Thoracic aorta (tissue), 2 donors: ENCODE measurements around the gene LAMP1. TPM values are rescaled to one million over a fixed set of nuclear protein-coding genes. Genes with fewer than 3 reads are reported as not detected.

Source experiments
- ATAC-seq: fragments of 150-250 bp; one replicate; pipeline ENCODE4 v1.8.0; 2017; ENCODE audit warnings: low read depth; ENCODE audit not compliant: insufficient number of reproducible peaks, low FRiP score
- DNase-seq: peaks from one replicate; pipeline ENCODE4 v3.0.0-alpha.2; 2020; ENCODE audit warnings: low spot score
- H3K27ac ChIP-seq, 2 donors: fragments of 200-600 bp; sonication (generic); 1 replicate in 1 of 2; 2 replicates in 1 of 2; pipeline ENCODE4 v1.5.1; 2016; ENCODE audit warnings: mild to moderate bottlenecking in 2 of 2, moderate library complexity in 2 of 2
- H3K27me3 ChIP-seq: fragments of 200-600 bp; sonication (generic); replicated peaks from 2 replicates; pipeline ENCODE4 v1.6.0; 2016; ENCODE audit warnings: mild to moderate bottlenecking; ENCODE audit not compliant: insufficient read depth
- H3K36me3 ChIP-seq: fragments of 200-600 bp; sonication (generic); one replicate; pipeline ENCODE4 v1.5.1; 2016
- H3K4me1 ChIP-seq, 2 donors: fragments of 200-600 bp; sonication (generic); 1 replicate in 1 of 2; 2 replicates in 1 of 2; pipeline versions ENCODE4 v1.5.1 to v1.6.0; 2016; ENCODE audit warnings: low read depth in 2 of 2, mild to moderate bottlenecking in 1 of 2; ENCODE audit not compliant: control insufficient read depth in 1 of 2
- H3K4me3 ChIP-seq: fragments of 200-600 bp; sonication (generic); 2 replicates; pipeline ENCODE4 v1.5.1; 2016; ENCODE audit warnings: mild to moderate bottlenecking
- H3K9me3 ChIP-seq: fragments of 200-600 bp; sonication (generic); 2 replicates; pipeline ENCODE4 v1.5.1; 2016
- total RNA-seq, 2 donors: library from RNA; depleted of rRNA; stranded (reverse); fragments of >200 nt; gene quantifications; one replicate each; pipeline versions ENCODE4 v1.1.0 to v1.2.3, GENCODE V29; 2016
- TF ChIP-seq, protein P1 (sequence below): fragments of 200-600 bp; sonication (generic); IDR thresholded peaks from one replicate; pipeline ENCODE4 v1.5.1; 2019; ENCODE audit warnings: antibody characterized with exemption

LAMP1 gene
- total RNA-seq, 2 donors from 2014 or later = 145 to 210 TPM

DNA sequence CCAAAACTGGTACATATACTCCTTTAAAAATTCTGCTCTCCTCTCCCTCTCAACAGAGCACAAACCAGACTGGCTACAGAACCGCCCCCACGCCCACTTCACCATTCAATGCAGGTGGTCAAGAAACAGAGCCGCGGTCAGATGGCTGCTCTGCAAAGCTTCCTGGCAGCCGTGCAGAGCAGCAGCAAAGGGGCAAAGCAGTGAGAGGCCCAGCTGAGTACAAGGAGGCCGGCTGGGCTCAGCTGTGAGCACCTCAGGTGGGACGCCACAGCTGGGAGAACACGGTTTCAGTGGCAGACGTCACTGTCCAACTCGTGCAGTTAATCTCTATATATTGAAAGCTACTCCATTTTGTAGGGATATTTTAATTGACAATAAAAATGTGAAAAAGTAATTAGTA is 58.6 kb downstream of the LAMP1 start:
- DNase-seq = no peak
- TF ChIP-seq, protein P1, sequence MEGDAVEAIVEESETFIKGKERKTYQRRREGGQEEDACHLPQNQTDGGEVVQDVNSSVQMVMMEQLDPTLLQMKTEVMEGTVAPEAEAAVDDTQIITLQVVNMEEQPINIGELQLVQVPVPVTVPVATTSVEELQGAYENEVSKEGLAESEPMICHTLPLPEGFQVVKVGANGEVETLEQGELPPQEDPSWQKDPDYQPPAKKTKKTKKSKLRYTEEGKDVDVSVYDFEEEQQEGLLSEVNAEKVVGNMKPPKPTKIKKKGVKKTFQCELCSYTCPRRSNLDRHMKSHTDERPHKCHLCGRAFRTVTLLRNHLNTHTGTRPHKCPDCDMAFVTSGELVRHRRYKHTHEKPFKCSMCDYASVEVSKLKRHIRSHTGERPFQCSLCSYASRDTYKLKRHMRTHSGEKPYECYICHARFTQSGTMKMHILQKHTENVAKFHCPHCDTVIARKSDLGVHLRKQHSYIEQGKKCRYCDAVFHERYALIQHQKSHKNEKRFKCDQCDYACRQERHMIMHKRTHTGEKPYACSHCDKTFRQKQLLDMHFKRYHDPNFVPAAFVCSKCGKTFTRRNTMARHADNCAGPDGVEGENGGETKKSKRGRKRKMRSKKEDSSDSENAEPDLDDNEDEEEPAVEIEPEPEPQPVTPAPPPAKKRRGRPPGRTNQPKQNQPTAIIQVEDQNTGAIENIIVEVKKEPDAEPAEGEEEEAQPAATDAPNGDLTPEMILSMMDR = no peak
- no peaks in the 10 kb centered on the region for H3K36me3 ChIP-seq
- H3K4me3 ChIP-seq = no peak overlapping the region
- H3K27ac ChIP-seq = no peak overlapping the region
- no peaks in the 10 kb centered on the region for H3K4me1 ChIP-seq
- ATAC-seq = no peak
- H3K27me3 ChIP-seq = no peaks in the 10 kb centered on the region
- no peaks in the 10 kb centered on the region for H3K9me3 ChIP-seq

- Histone ChIP-seq H3K27me3 (no peaks in the 10 kb centered on the region), H3K27ac (no peak overlapping the region), H3K4me1 (no peaks in the 10 kb centered on the region), H3K9me3 (no peaks in the 10 kb centered on the region), H3K36me3 (no peaks in the 10 kb centered on the region), H3K4me3 (no peak overlapping the region)
- DNase-seq (no peak), ATAC-seq (no peak)
- TF ChIP-seq, protein P1 = no peak
These were observed 59.6 kb downstream of the LAMP1 start for GRCh38 chr13:113356596-113356995.

GRCh38 chr13:113357529-113357928 is 60.5 kb downstream of the LAMP1 start:
- ATAC-seq (no peak), DNase-seq (no peak)
- H3K4me3 ChIP-seq = no peak overlapping the region

DNA sequence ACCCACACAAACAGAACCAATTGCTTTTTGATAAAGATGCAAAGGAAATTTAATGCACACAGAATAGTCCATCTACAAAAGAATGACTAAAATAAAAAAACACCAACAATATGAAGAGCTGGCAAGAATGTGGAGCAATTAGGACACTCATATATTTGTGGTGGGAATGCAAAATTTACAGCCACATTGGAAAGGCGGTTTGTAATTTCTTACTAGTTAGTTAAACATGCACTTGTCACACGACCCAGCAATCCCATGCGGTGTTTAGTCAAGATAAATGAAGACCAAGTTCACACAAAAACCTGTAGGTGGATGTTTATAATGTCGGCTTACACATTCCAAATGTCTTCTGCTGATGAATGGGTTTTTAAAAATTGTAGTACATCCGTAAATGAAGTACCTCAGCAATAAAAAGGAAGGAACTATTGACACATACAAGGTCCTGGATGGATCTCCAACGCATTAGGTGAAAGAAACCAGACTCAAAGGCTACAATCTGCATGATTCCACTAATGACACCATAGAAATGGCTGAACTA is 61.7 kb downstream of the LAMP1 start:
- H3K36me3 ChIP-seq = no peaks in the 10 kb centered on the region
- peaks cover 0 to 3% of the 10 kb centered on the region in 2 donors for H3K4me1 ChIP-seq
- no peak for ATAC-seq
- H3K27ac ChIP-seq = no peak overlapping the region
- DNase-seq = no peak
- TF ChIP-seq, protein P1 = no peak
- no peaks in the 10 kb centered on the region for H3K9me3 ChIP-seq
- no peaks in the 10 kb centered on the region for H3K27me3 ChIP-seq
- no peak overlapping the region for H3K4me3 ChIP-seq

More at GRCh38 chr13:113357529-113357928, 60.5 kb downstream of the LAMP1 start:
- Histone ChIP-seq H3K4me1 (no peaks in the 10 kb centered on the region), H3K9me3 (no peaks in the 10 kb centered on the region), H3K27ac (no peak overlapping the region), H3K27me3 (no peaks in the 10 kb centered on the region), H3K36me3 (no peaks in the 10 kb centered on the region)
- TF ChIP-seq, protein P1 = no peak

- H3K27me3 ChIP-seq = no peaks in the 10 kb centered on the region
- TF ChIP-seq, protein P1 = no peak
- H3K4me1 ChIP-seq = peaks cover under 1 to 3% of the 10 kb centered on the region in 2 donors
- H3K36me3 ChIP-seq = no peaks in the 10 kb centered on the region
- H3K9me3 ChIP-seq = no peaks in the 10 kb centered on the region
- H3K27ac ChIP-seq = no peak overlapping the region
- DNase-seq (no peak), ATAC-seq (no peak)
- no peak overlapping the region for H3K4me3 ChIP-seq
These were observed 62.5 kb downstream of the LAMP1 start for GRCh38 chr13:113359571-113359970.
